H54 (cell line): ENCODE results near the gene JAG2.

ENCODE experiments used
- DNase-seq: peaks from one replicate; pipeline ENCODE4 v3.0.0; 2011; ENCODE audit warnings: low spot score, mixed read lengths; ENCODE audit not compliant: insufficient read length
- FAIRE-seq: peaks from 3 replicates; lab custom pipeline; 2011; peaks lifted over from hg19 to GRCh38; lab: Jason Lieb, UNC
- POLR2A ChIP-seq: IDR thresholded peaks from 2 replicates; pipeline ENCODE4 v1.6.1; 2011; ENCODE audit warnings: low read depth, mild to moderate bottlenecking, low read length

The JAG2 gene

DNA sequence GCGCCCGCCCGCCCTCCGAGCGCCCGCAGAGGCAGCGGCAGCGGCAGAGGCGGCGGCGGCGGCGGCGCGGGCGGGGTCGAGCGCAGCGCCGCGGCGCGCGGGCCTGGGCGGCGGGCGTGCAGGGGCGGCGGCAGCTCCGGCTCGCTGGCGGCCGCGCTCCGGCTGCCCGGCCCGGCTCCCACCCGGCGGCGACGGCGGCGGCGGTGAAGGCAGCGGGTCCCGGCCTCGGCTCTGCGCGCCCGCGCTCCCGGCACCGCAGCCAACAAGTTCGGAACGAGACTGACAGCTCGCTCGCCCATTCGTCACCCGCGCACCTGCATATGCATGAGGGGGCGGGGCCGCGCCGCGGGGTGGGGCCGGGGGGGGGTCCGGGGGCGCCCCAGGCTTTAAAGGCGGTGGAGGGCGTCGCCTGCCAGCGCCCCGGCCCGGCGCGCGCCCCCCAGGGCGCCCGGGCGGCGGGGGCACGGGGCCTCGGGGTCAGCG, at the start of gene JAG2:
Gene JAG2 (minus strand): TSS at position 281 of the 483 bp plus-strand sequence. CDS start 356 bp downstream, outside the sequence.
- DNase-seq (peak; percentile 72), FAIRE-seq (no peak)
- TF ChIP-seq POLR2A, result peak; percentile 35; the same call in 1 of the 2 replicates

DNA sequence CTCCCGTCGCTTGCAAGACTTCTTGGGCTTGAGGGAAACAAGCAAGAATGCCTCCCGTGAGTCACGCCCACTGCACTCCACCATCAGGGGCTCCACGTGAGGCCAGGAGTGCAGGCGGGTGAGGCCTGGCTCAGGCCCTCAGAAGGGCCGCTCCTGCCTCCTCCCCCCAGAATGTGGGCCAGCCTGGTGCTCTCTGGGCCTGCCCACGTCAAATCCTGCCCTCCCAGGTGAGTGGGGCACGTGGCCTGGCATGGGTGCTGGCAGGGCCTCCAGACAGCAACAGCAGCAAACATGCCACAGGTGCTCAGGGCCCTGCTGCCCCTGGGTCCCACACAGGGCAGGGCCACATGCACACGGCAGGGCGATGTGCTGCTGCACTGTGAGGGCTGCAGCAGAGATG, 49.2 kb upstream of the JAG2 start:
- DNase-seq (no peak), FAIRE-seq (no peak)
- no peak for TF ChIP-seq POLR2A

DNA sequence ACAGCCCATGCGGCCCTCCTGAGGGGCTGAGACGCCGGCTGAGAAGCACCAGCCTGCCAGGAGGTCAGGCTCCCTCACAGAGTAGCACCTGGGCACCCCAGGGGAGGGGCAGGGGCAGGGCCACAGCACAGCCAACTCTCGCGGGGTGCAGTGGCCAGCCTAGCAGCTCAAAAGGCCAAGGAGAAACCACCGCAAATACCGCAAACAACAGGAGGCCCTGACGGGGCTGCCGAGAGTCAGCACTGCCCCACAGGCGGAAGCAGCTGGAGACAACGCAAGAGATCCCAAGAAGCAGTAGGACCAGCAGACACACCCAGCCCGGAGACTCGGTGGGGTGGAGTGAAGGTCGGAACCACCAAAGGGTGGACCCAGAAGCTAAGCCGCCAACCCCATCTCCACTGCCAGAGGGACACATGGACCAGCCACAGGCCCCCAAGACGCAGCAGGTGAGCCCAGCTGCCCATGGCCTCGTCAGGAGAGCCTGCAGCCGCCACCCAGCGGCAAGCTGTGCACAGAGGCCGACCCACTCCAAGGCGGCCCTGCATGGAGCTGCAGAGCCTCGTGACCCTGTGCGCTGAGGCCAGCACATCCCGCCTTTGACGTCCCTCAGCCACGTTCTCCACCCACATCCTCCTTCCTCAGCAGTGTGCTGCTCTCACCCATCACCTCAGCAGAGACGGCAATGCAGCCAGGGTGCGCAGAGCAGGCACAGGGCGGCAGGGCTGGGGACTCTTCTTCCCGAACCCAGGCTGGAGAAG, 48.1 kb upstream of the JAG2 start:
- TF ChIP-seq POLR2A, result no peak
- no peak for DNase-seq
- no peak for FAIRE-seq

DNA sequence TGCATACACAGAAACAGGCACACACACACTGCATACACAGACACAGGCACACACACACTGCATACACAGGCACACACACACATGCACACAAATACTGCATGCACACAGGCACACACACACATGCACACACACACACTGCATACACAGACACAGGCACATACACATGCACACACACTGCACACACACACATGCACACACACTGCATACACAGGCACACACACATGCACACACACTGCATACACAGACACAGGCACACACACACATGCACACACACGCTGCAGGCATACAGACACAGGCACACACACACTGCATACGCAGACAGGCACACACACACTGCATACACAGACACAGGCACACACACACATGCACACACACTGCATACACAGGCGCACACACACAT, 47.0 kb upstream of the JAG2 start:
- TF ChIP-seq POLR2A, result no peak
- DNase-seq (no peak), FAIRE-seq (no peak)

DNA sequence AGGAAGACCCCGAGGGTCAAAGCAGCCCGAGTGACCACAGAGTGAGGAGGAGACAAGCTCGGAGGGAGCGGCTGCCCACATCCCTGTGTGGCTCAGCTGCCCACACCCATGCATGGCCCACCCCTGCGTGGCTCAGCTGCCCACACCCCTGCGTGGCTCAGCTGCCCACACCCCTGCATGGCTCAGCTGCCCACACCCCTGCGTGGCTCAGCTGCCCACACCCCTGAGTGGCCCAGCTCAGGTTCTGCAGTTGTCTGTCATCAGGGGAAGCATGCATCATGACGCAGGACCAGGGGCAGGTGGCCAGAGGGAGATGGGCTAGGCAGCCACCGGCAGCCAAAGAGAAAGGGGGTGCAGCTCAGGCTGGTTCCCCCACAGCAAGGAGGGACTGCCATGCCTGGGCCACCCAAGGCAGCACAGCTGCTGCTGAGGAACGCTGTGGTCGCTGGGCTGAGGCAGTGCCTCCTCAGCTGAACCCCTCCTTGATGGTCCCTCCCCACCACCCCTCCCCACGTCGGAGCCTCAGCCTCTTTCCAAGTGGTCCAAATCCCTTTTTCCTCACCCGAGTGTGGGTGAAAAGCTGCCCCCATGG, 45.8 kb upstream of the JAG2 start:
- DNase-seq (no peak), FAIRE-seq (no peak)
- no peak for TF ChIP-seq POLR2A

DNA sequence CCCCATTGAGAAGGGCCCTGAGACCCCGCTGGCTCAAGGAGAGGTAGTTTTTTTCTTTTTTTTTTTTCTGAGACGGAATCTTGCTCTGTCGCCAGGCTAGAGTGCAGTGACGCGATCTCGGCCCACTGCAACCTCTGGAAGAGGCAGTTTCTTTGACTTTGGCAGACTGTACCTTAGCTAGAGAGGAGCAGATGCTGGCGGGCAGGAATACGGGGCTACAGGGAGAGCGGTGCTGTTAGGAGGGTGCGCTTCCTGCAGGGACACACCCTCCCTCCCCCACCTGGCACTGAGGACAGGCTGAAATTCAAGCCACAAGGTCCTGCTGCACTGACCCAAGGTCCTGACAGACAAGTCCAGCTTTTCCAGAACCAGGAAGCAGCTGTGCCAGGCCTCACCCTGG, 44.8 kb upstream of the JAG2 start:
- no peak for TF ChIP-seq POLR2A
- DNase-seq, result no peak
- no peak for FAIRE-seq

DNA sequence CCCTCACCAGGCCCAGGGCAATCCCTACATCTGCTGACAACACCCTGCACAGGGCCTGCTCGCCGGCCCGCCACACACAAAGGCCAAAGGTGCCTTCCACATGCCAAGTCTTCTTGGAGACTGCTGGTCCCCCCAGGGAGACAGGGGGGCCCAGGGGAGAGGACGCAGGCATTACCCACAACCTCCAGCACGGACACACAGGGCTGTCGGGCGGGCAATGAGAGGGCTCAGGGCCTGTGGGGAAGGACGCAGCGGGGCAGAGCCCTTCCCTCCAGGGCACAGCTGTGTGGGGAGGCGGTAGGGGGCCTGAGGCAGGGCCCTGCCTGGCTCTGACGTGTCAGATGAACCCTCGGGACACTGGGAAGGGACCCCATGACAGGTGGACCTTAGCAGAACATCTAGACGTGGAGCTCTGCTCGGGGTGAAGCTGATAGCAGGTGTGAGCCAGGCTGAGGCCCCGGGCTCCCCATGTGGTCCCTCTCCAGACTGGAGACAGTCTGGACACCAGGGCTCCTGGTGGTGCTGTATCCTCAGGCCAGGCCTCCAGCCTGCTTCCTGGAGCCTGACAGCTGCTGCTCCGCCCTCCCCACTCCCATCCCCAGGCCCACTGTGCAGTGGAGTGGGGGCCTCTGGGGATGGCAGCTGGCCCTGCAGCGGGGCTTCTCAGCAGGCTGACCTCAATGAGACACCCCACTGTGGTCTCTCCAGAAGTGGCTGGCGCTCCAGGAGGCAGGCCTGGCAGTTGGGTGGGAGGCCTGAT, 44.1 kb upstream of the JAG2 start:
- DNase-seq, result no peak
- FAIRE-seq, result no peak
- no peak for TF ChIP-seq POLR2A

DNA sequence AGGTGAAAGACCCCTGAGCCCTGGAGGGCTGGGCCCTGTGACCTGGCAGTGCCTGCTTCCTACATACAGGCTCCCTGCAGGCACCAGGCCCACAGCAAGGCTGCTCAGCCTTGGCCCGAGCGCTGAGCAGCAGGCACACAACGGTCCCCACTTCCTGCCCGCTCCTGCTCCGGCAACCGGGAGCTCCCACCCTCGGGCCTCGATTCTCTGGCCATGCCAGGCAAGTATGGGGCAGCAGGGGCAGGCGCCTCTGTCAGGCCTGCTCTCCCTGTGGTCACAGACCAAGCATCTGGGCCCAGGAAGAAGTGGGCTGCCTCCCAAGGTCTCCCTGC, 43.1 kb upstream of the JAG2 start:
- DNase-seq (no peak), FAIRE-seq (no peak)
- no peak for TF ChIP-seq POLR2A

DNA sequence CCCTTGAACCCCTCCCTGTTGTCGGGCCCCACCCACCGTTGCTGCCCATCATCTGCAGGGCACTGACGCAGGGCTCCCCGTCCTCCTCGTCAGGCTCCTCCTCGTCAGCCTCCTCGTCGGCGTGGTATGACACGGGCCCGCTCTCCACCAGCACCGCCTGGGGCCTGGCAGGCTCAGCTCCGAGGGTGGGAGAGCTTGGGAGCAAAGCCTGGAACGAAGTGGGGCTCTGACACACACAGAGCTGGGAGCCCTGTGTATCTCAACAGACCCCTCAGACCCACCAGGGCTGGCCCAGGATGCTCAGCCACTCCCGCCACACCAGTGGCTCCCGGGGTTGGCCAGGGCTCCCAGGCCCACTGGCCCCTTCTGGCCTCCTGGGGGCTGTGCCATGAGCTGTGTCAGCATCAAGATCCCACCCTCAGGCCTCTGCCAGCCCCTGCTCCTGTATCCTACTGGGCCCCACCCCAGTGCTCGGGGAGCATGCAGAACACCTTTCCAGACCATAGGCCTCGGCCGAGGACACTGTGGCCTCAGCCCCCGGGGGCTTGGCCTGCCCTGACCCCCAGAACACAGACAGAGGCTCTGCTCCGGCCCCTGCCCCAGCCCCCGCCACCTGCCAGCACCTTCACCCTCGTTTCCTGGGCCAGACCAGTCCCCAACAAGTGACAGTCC, 42.6 kb upstream of the JAG2 start:
- TF ChIP-seq POLR2A, result no peak
- FAIRE-seq, result no peak
- no peak for DNase-seq

DNA sequence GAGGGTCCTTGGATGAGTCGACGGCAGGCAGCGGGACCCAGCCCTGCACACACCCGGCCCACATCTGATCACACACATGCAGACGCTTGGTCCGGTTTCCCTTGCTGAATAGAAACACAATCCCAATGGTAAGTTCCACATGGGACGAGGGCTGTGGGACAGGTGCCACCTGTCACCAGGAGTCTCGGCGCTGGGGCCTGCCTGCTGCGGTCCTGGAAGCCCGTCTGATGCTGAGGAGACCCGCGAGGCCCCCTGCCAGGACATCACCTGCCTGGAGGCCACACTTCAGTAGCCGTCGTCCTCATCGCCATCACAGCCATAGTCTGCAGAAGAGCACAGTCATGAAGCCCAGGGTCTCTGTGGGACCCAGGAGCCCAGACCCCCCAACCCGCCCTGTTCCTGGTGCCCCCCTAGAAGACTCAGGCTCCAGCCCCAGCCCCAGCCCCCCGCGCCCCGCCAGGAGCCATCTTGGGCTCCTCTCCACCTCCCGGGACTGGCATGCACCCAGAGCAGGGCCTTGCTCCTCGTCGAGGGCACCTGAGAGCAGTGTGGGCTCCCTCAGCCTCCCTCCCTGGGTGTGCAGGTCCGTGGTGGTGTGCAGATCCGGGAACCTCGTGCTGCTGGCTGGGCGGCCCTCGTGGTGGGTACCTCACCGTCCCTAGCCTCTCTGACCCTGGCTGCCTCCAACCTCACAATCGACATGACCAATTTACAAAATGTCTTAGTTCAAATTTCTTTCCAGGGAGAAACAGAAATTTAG, 41.9 kb upstream of the JAG2 start:
- TF ChIP-seq POLR2A, result no peak
- FAIRE-seq, result no peak
- DNase-seq, result no peak

DNA sequence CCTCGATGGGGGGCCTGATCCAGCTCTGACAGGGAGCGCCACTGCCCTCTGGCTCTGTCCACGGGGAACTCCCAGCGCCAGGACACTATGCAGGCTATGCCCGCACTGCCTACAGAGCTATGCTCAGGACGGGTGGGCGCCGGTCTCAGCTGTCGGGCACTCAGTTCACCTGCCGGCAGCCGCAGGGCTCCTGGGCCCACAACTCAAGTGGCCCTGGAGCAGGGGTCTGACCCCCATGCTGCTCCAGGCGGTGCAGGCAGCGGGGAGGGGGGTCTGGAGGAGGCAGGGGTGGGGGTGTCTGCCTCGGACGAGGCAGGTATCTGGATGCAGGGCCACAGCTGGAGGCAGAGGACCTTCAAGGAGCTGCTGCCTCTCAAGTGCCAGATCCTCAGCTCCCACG, 41.1 kb upstream of the JAG2 start:
- DNase-seq (no peak), FAIRE-seq (no peak)
- no peak for TF ChIP-seq POLR2A

DNA sequence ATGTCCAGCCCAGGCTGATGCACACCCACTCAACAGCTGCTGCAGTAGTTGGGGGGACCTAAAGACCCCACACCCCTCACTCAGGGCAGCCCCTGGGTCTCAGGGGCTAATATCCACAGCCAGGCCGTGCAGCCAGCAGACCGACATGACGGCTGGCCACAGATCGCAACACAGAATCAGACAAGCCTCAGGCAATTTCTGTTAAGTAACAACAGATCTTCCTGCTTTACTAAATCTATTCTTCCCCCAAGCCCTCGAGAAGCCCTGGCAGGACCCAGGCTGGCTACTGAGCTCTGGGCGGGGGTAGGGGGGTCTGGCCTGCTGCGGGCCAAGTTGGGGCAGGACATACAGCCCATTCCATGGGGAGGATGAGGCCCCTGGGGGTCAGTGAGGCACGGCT, 40.5 kb upstream of the JAG2 start:
- FAIRE-seq (no peak), DNase-seq (no peak)
- no peak for TF ChIP-seq POLR2A

DNA sequence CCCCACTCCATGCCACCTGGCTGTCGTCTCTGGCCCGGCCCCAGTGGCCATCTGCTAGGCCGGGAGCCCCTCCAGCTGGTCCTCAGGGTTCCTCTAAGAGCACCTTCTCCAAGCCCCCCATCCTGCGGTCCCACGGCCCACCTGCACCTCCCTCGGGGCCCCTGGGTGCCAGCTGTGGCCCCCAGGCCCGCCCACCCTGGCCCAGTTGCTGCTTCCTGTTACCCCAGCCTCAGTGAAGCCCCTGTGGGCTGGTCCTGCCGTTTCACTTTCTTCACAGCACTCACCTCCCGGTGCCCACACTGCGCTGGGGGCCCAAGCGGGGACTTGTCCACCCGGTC, 40.1 kb upstream of the JAG2 start:
- no peak for FAIRE-seq

More for the DNA sequence above, 40.1 kb upstream of the JAG2 start:
- no peak for DNase-seq
- no peak for TF ChIP-seq POLR2A
